Glutamatergic neuron (in vitro differentiated cells): Measurements from ENCODE around the gene MCM5. TPM values are rescaled to one million over a fixed set of nuclear protein-coding genes. Genes with fewer than 3 reads are reported as not detected.

ENCODE experiments used
- DNase-seq: peaks from one replicate; pipeline ENCODE4 v3.0.0; 2022
- H3K27ac Mint-ChIP-seq: one replicate; pipeline ENCODE4 v1.8.0; 2020; ENCODE audit warnings: mild to moderate bottlenecking, mixed read lengths, inconsistent platforms; ENCODE audit not compliant: unreplicated experiment
- H3K27me3 Mint-ChIP-seq: one replicate; pipeline ENCODE4 v1.8.0; 2020; ENCODE audit warnings: mild to moderate bottlenecking, moderate library complexity, mixed read lengths, inconsistent platforms; ENCODE audit not compliant: unreplicated experiment
- H3K36me3 Mint-ChIP-seq: one replicate; pipeline ENCODE4 v1.8.0; 2020; ENCODE audit warnings: mild to moderate bottlenecking, mixed read lengths, inconsistent platforms; ENCODE audit not compliant: unreplicated experiment
- H3K4me1 Mint-ChIP-seq: one replicate; pipeline ENCODE4 v1.8.0; 2020; ENCODE audit warnings: mild to moderate bottlenecking, low read depth, mixed read lengths, inconsistent platforms; ENCODE audit not compliant: unreplicated experiment
- H3K4me3 Mint-ChIP-seq: one replicate; pipeline ENCODE4 v1.8.0; 2020; ENCODE audit warnings: mild to moderate bottlenecking, mixed read lengths, inconsistent platforms; ENCODE audit not compliant: unreplicated experiment
- H3K9me3 Mint-ChIP-seq: one replicate; pipeline ENCODE4 v1.8.0; 2020; ENCODE audit warnings: mild to moderate bottlenecking, moderate library complexity, mixed read lengths, inconsistent platforms; ENCODE audit not compliant: unreplicated experiment
- CTCF ChIP-seq: fragments of 200-600 bp; sonication (generic); IDR thresholded peaks from one replicate; pipeline ENCODE4 v1.5.0; 2021; ENCODE audit not compliant: partially characterized antibody, unreplicated experiment
- total RNA-seq: library from RNA; stranded (reverse); fragmentation: NEBNext Ultra II Directional; extraction: Animal tissue kit (Norgen Biotek cat#: 25700); gene quantifications from one replicate; pipeline ENCODE4 v1.2.1, GENCODE V29; 2021; ENCODE audit not compliant: unreplicated experiment

The MCM5 gene
- total RNA-seq, 1 donor from 2014 or later, result 28.3 TPM

DNA sequence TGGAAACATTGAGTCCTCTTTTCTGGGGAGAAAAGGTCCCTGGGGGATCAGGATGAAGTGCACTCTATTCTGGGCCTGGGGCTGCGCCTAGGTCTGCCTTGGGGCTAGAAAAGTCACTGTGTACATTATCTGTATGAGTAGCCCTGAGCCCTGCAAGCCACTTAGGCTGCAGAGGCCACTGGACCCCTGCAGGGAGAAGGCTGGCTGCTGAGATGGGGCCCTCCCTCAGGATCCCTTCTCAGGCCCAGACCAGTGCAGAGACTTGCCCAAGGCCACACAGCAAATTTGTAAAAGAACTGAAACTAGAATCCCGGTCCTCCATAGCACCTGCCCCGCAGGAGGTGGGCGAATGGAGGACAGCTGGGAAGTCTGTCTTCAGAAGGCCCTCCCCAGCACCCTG is 45.9 kb upstream of the MCM5 start:
- H3K4me1 Mint-ChIP-seq, result peaks cover 15% of the 10 kb centered on the region
- H3K9me3 Mint-ChIP-seq, result peaks cover 4% of the 10 kb centered on the region
- no peak for TF ChIP-seq CTCF
- H3K36me3 Mint-ChIP-seq, result no peaks in the 10 kb centered on the region
- H3K27me3 Mint-ChIP-seq, result peaks cover 6% of the 10 kb centered on the region
- H3K27ac Mint-ChIP-seq, result no peak overlapping the region
- peak; percentile 50 for DNase-seq
- no peak overlapping the region for H3K4me3 Mint-ChIP-seq

- H3K9me3 Mint-ChIP-seq, result no peaks in the 10 kb centered on the region
- DNase-seq, result no peak
- H3K36me3 Mint-ChIP-seq, result no peaks in the 10 kb centered on the region
- H3K27ac Mint-ChIP-seq, result no peak overlapping the region
- no peak overlapping the region for H3K4me3 Mint-ChIP-seq
- no peak for TF ChIP-seq CTCF
- H3K4me1 Mint-ChIP-seq, result peaks cover 8% of the 10 kb centered on the region
- H3K27me3 Mint-ChIP-seq, result no peaks in the 10 kb centered on the region
These were observed 41.9 kb upstream of the MCM5 start for GRCh38 chr22:35357883-35358621.

DNA sequence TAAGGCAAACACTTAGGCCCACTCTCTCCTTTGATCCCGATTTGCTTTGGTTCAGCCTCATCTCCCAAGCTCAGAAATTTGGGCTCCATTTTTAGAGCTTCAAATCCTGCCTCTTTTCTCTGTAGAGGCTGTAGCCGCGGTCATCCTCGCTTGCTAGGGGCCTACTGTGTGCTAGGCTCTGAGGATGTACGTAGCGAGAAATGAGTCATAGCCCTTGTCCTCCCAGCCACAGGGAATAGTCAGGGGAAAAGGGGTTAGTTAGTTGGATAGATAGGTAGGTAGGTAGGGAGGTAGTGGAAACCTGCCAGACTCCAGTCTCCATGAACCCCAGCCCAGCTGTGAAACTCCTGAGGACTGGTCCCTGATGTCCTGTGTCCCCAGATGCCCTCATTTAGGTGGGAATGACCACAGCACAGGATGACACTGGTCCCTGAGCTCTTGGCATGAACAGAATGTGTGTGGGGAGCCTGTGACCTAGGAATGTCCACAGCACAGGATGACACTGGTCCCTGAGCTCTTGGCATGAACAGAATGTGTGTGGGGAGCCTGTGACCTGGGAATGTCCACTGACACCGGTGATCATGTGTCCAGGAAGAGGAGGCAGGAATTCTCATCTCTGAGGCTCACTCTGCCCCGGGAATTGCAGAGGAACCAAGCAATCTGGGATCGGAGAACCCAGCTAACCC is 40.4 kb upstream of the MCM5 start:
- Mint-ChIP-seq H3K27me3 (no peaks in the 10 kb centered on the region), H3K27ac (no peak overlapping the region)
- TF ChIP-seq CTCF, result no peak

DNA sequence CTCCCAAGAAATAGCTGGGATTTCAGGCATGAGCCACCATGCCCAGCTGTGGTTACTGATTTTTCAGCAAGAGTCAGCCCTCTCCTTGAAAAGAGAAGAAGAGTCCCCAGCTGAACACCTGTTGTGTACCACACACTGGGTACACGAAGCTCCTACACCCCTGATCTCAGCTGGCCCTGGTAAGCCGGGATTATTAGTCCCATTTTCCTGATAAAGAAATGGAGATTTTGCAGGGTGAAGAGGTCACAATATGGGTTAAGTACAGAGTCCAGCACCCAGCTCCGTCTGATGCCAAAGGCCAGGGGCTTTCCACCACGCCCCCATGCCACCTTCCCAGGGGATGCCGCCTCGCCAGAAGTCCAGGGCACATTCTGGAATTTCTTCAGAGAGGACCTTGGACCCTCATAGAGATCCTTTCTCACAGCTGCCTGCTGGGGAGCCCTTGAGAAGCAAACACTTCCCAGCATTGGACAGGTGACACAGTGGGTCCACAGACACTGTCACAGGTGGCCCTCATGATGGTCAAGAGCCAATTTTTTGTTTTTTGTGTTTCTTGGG is 38.9 kb upstream of the MCM5 start:
- Mint-ChIP-seq H3K27ac (no peak overlapping the region), H3K36me3 (no peaks in the 10 kb centered on the region), H3K9me3 (no peaks in the 10 kb centered on the region), H3K4me3 (no peak overlapping the region), H3K27me3 (peaks cover 1% of the 10 kb centered on the region), H3K4me1 (peaks cover under 1% of the 10 kb centered on the region)
- TF ChIP-seq CTCF, result no peak
- no peak for DNase-seq

More for the DNA sequence above, 40.4 kb upstream of the MCM5 start:
- no peak overlapping the region for H3K4me3 Mint-ChIP-seq
- no peaks in the 10 kb centered on the region for H3K9me3 Mint-ChIP-seq
- H3K36me3 Mint-ChIP-seq, result no peaks in the 10 kb centered on the region
- peaks cover 8% of the 10 kb centered on the region for H3K4me1 Mint-ChIP-seq
- no peak for DNase-seq
